ENCODE results near the gene TBC1D22A.

The TBC1D22A gene

DNA sequence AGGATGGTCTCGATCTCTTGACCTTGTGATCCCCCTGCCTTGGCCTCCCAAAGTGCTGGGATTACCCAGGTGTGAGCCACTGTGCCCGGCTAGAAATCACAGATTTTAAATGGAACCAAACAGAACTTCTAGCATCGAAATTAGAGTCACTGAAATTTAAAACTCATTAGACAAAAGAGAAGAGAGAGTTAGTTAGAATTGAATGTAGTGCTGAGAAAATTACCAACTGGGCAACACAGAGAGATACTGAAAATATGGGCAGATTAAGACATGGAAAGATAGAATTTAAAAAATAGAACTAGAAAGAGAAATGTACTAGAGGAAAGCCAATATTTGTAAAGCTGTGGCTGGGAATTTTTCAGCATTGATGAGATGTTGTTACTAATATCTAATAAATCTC is 217.9 kb downstream of the TBC1D22A start:
- DNase-seq = no peak

DNA sequence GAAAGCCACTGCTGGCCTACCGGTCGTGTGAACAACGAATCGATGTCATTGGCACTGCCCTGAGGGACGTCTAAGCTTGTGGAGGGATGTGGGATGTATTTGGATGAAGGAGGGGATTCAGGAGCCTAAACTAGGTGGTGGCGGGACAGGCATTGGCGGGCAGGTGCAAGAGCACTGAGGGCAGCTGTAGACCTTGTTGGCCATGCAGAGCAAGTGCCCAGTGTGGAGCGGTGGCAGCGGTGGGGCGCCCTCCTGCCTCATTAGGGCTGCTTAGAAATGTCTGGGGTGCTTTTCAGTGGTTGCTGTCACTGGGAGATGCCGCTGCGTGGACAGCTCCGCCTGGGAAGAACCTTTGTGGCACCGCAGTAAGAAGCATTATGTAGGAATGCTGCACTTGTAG is 220.2 kb downstream of the TBC1D22A start:
- DNase-seq = no peak

DNA sequence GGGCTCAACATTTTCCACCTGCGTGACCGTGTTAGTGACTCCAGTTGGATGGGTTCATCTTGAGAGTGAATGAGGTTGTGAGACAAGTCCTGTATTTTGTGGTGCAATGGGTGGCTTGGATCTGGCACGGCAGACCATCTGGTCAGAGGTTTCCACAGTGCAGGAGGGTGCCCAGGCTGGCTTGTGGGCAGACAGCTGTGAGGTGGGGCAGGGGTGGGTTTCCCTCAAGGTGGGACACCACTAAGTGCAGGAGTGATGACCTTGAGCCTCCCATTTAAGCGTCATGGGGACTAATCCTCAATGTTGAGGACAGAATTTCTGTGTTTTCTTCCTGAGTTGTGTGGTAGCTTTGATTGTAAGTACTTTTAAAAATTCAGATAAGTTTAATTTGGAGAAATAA is 220.6 kb downstream of the TBC1D22A start:
- DNase-seq = no peak

DNA sequence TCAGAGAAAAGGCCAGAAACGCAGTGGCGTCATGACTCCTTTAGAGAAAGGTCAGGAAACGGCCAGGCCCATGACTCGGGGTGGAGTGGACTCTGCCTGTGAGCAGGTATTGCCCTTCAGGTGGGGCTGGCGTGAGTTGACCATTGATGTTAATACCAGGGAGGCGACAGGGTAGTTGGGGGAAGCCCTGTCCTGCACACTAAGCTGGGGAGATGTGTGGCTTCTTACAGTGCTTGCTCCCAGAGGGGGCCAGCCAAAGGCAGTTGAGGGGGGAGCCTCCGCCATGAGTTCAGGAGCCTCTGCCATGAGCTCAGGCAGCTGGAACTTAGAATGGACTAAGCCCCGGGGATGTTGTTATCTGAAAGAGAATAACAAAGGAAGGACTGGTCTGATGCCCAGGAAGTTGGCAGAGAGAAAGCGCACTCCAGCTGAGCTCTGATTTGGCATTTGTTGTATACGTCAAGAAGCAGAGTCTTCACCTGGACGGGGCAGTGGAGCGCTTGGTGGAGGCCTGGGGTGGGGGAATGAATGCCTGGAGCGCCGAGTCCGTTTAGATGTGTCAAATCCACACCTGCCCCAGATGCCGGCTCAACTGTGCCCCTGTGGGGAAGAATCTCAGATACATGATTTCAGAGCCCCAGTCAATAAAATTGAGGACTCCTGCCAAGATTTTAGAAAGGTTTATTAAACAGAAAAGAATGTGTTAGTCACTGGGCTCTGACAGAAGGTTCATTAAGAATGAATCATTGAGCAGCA is 222.5 kb downstream of the TBC1D22A start:
- DNase-seq = no peak

DNA sequence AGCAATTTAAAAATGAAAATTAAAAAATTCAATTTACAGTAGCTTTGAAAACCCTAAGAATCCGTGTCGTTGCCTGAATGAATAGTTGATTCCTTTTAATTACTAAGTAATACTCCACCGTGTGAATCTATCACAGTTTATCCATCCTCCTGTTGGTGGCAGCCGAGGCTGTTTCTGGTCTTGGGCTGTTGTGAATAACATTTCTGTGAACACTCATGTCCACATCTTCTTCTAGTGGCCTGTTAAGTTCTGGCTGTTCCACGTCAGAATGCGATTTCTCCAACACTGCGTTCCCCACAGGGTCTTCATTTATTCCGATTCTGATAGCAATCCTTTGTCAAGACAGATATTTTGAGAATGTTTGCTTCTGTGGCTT is 223.0 kb downstream of the TBC1D22A start:
- no peak for DNase-seq

DNA sequence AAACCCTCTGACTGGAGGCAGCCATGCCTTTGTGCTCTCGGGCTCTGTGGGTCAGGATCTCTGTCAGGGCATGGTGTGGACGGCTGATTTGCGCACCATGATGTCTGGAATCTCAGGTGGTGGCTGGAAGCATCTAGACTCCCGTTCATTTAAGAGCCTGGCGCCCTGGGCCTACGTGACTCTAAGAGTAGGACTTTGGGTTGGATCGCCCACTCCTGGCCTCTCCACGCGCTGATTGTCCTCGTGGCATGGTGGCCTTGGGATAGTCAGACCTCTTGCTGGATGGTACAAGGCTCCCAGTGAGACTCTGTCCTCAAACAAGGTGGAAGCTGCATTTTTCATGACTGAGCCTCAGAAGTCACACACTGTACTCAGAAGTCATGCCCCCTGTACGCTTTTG is 224.3 kb downstream of the TBC1D22A start:
- DNase-seq = no peak

DNA sequence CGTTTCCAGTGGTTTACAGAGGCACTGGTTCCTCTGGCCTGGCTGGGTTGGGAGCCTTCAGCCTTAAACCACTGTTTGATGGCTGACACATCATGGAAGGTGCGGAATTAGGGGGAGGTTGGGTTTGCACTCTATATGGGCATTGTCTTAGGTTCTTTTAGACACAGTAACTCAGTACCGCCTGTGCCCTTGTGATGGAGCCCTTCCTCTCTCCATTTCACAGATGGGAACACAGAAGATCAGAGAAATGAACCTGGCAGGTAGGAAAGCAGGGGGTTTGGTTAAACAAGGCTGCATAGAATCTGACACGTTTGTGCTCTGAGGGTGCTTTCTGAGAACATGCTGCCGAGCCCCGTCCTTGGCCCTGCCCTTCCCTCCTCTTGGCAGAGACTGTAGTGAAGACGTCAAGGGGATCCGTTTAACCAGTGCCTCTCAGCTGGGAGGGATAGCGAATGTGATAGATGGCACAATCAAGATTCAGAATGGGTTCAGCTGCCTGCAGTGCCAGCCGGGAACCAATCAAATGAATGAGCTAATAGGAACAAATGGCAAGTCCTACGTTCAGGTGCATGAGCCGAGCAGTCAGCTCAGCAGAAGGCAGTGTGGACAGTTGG is 228.6 kb downstream of the TBC1D22A start:
- no peak for DNase-seq

DNA sequence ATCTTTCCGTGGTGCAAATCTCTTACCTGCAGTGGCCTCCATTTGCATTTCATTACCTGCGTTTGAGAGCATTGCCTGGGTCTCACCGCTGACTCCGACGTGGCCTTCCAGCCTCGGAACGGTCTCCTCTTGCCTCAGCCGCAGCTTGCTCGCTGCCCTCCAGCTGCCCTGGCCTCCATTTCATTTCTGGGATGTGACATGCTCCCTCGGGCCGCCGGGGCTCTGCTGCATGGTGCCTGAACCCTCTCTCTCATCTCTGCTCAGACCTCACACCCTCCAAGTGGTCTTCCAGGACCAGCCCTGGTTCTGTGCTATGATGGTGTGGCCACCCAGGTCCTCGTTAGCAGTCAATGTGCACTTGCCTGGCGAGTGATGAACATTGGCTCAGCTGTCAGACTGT is 229.2 kb downstream of the TBC1D22A start:
- no peak for DNase-seq

DNA sequence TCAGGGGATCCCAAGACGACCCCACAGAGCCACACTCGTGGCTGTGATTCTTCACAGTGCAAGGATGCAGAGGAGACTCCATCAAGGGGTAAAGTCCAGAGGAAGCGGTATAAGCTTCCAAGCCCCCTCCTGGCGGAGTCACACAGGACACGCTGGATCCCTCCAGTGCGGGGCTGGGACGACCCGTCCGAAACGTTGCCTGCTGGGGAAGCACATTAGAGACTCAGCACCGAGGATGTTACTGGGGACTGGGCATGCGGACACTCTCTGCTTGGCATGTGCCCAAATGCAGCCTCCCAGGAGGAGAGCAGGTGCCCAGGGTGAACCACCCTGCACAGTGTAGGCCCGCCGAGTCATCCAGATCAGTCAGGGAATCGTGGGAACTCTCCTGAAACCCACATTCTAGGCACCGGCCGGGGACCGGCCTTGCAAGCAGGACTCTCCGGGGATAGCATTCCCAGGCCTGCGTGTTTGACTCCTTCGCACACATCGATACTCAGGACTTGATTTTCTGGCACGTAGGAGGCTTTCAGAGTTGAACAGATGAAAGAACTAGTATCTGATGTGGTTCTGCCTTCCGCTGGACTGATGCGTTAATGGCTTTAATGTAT is 229.8 kb downstream of the TBC1D22A start:
- no peak for DNase-seq

DNA sequence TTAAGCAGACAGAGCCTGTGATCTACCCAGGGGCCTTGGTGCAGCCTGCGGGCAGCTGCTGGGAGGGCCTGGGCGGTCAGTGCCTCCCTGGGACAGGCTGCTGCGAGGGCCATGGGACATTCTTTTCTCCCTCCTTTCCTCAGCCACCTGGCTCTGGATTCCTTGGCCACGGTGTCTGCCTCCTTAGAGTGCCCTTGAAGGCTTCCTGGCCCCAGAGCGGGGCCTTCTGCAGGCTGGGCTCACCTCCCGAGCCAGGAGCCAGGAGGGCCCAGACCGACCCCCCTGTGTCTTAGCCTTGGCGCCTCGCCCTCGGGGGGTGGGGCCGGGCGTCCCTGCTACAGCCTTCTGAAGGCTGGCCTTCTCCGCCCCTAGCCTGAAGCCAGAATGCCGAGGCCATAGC is 231.2 kb downstream of the TBC1D22A start:
- DNase-seq = no peak

DNA sequence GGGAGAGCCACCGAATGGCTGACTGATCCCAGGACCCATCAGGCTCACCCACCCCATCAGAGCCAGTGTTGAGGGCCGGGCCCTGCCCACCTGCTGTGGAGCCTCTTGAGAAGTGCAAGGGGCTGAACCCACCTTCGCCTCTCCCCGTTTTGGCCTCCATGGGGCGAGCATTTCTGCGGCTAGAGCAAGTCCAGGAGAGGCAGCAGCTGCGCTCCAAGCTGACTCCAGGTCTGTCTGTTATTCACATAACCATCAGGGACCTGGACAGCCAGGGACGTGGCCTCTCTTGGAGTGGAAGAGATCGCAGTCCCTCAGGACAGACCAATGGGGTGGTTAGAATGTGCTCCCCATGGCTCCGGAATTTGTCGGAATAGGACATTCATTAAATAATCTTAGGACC is 231.8 kb downstream of the TBC1D22A start:
- DNase-seq = no peak

DNA sequence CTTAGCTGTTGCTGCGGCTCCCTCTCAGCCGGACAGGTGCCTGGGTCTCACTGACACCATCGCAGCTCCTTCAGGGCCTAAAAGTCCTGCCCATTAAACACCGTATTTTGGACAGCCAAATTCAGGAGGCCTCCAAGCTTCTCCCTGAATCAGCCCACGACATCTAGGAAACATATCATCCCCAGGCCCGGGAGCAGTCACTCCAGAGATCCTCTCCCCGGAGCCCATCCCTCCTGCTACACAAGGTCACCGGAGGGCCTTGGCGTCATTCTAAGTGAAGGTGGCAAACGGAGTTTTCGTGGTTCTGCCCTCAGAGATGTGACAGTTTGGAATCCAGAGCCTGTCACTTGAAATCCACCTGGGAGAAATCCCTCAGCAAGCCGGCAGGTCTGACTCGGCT is 232.5 kb downstream of the TBC1D22A start:
- no peak for DNase-seq

DNA sequence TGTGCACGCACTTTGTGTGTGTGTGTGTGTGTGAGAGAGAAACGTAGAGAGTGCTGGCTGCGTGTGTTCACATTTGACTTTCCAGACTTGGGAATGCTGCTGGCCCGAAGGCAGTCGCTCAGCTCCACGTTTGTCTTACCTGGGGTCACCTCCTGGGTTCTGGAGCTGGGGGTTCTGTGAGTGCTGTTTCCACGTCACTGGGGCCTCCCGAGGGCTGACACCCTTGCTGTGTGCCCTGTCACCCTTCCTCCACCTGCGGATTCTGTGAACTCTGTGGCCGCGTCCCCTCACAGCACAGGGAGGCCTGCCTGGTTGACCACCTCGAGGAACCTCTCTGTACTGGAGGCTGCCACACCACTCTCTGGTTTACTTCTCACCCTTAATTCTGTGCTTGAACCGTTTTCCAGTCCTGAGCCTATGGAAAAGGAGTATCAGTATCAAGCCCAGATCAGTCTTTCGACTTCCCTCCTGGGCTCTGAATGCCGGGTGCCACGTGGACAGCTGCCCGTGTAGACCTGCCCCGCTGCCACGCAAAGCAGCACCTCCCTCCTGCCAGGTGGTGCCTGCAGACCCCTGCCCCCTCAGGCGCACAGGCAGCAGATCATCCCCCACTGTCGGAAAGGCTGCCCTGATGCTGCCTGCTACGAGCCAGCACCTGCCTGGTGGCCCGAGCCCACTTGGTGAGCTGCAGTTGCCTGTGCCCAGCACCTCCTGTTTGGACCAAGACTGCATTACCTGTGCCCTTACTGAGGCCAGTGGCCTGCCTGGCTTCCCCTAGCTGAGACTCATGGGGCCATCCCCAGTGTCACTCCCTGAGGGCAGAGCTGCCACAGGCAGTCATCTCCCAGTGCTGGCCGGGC is 233.3 kb downstream of the TBC1D22A start:
- no peak for DNase-seq

DNA sequence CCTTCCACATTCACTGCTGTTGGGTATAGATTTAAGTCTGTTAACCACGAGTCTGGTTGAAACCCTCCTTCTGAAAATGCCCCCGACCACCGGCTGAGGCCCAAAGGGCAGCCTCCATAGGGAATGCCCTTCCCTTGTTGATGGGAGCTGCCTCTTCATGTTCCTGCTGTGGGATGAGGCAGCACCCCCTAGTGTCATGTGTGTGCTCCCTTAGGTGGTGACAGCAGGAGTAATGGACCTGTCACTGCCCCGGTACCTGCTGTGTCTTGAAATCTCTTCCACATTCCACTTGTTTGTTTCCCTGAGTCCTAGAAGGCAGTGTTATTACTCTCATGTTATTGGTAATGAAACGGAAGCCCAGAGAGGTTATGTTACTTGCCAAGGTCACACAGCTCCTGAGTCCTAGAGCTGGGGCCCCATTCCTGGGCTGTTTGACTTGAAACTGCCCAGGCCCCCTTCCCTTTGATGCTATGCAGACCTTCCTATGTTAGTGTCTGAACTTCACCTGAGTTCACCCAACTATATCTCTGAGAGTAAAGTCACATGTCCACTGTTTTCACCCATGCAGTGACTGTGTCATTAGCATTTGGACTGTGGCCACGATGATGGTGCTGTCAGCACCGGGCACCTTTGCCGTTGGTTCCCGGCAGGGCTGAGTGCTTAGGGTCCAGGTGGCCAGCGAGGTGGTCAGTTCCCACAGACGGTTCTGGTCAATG is 234.3 kb downstream of the TBC1D22A start:
- DNase-seq = no peak

DNA sequence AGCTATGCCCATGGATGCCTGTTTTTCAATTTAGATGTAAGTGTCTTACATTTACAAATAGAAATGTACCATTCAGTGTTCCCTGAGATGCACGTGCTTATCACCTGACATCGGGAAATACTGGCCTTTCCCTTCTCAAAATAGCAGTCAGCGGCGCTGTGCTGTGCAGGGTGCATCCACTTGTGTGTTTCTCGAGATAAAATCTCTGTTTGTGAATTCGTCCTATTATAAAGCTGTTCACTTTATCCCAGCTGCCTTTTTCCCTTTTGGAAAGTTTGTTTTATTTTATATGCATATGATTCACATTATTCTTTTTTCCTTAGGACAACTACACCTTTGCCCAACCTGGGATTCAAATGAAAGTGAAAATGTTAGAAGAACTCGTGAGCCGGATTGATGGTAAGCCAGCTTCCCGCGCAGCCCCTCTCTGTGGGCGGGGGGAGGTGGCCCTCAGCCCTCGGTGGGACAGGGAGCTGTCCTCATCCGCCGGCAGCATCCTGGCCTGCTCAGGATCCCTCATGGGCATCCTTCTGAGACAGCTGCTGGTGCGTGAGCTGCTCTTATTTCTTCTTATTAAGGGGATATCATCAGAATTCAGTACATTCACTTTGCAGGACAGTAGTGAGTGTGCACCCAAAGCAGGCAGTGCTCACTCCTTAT is 235.0 kb downstream of the TBC1D22A start:
- DNase-seq = no peak

DNA sequence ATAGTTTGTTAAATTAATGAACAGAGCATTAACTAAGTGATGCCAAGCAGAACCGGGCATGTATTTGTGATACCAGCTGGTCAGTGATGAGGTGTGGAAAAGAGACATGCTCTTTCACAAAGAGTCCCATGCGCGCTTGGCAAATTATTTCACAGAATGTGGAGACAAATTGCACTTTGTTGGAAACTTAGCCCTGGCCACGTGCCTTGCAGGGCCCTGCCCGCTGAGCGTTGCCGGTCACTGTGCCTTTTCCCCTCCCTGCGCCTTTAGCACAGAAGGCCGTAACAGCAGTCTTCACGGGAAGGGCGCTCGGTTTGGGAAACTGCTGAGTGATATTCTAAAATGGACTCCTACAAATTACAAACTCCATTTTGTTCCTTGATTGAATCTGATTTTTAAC is 235.9 kb downstream of the TBC1D22A start:
- no peak for DNase-seq

DNA sequence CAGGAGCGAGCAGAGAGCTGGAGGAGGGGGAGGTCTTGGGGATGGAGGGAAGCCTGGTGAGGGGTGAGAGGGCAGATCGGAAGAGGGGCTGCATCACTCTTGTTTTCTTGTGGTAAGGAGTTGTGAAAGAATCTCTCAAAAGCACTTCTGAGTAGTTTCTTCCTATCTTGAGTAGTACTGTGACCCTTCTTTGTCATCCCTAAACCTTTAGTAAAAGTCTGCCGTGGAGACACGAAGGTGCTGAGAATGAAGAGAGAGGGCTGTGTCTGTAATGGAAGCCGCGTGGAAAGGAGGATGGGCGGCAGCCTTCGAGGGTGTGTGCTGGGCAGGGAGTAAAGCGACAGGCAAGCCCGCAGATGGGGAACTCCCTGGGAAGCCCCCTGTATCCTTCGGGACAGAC is 237.8 kb downstream of the TBC1D22A start:
- no peak for DNase-seq

DNA sequence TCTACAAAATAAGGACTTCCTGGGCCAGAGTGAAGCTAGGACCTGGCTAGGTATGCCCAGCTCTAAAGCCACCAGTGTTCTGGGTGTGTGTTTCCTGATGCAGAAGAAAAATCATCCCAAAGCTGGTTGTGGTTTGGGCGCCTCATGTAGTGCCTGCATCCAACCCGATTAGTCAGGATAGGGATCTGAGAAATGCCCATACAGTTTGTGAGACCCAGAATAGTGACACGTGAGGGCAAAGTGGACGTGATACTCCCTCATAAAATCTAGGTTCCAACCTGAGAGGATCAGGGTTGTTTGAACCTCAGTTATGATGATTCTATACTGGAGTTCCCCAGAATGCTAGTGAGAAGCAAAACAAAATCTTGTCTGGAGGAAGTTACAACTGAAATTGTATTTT is 238.4 kb downstream of the TBC1D22A start:
- DNase-seq = no peak

DNA sequence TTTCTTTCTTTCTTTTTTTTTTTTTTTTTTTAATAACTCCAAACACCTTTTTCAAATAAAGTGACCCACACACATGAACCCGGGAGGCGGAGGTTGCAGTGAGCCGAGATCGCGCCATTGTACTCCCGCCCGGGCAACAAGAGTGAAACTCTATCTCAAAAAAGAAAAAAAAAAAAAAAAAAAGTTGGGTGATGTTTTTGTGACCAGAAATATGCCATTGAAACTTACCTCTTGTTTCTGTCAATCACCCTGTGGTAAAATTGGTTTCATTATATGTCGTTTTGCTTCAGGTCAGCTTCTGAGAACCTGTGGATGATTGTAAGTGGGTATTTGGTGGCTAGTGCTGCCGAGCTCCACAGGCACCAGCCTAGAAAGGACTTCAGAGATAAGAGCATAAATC is 238.8 kb downstream of the TBC1D22A start:
- no peak for DNase-seq

DNA sequence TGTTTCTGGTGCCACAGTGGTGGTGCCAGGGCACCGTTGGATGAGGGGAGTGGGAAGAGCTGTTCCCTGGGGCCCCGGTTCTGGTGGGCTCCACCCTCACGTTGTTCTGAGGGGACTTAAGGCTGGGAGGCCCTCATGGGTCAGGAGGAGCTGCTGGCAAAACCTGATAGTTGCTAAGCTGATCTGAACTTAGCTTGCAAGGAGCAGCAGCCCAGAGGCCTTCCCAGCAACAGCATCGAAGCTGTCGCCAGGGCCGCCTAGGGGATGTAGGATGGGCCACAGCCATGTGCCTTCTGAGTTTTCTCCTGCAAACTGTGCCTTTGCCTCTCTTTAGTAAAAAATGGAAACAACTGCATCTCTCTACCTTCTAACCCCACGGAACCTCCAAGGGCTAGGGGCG is 240.2 kb downstream of the TBC1D22A start:
- no peak for DNase-seq

DNA sequence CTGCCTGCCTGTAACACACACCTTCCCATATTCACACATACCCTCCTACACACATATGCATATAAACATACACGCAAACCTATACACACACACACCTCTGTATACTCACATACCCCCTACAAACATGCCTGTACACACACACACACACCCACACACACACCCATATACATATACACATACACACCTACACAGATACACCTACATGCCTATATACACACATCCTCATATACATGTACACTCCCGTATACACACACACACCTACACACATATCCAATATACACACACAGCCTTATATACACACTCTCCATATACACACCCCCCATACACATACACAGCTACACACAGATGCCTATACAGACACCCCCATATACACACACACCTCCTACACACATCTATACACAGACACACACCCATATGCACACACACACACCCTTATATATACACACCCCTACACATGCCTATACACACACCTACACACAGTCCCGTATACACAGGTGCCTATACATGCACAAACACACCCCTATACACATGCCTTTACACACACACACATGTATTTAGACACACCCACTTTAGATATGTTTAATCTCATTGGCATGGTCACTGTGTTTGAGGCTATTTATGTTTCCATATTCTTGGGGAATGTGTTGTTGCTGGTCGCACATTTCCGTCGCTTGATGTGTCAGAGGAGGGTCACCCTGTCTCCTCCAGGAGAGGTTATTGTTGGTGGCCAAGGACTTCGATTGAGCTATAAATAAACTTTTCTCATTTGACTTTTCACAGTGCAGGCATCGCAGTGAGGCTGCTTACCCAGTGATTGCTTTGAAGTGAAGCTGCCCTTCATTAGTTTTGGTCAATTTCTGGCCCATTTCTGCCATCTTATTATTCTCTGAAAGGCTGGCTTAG is 243.3 kb downstream of the TBC1D22A start:
- no peak for DNase-seq

All from activated CD4-positive, alpha-beta T cell treated with anti-CD3 and anti-CD28 coated beads for 1 hour (primary cell).